SK-MEL-5 (cell line): Measurements from ENCODE around the gene NOTCH4. TPM values are rescaled to one million over a fixed set of nuclear protein-coding genes. Genes with fewer than 3 reads are reported as not detected.
"Not testable (repeated sequence)": the region's sequence is repeated elsewhere in the genome, so short reads cannot be mapped to it uniquely, and the experiment has no call there.

ENCODE experiments used
- DNase-seq: peaks from one replicate; pipeline ENCODE4 v3.0.0-alpha.2; 2016; ENCODE audit warnings: low read depth, low spot score
- in situ Hi-C: cut with HindIII; loops from 2 replicates; pipeline ENCODE4 v1.10.0; 2016; ENCODE audit warnings: low sequenced_read_pairs, high pct_unique_total_duplicates, low pct_unique_long_range_greater_than_20kb
- total RNA-seq: library from RNA; depleted of rRNA; stranded (reverse); fragments of >200 nt; shearing (Covaris generic); gene quantifications from 2 replicates; pipeline ENCODE4 v1.2.3, GENCODE V29; 2014

Gene NOTCH4
- total RNA-seq, 1 experiment from 2014 or later: 1.7 TPM

DNA sequence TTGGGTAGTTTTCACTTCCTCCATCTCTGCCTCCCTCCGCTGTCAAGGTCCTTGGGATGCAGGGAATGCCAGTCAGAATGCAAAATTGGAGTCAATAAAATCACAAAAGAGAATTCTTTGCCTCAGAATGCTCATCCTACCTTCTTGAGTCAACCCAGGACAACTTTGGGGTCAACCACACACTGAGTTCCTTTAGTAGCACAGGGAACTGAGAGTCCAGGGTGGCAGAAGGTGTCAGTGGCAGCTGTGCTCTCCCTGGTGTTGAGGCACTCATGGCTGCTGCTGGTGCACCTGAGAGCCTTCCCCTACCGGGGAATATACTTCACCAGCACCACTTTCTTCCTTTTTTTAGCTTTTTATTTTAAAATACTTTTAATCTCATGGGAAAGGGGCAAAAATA is 829 bp upstream of the NOTCH4 start:
- no peak for DNase-seq
- in situ Hi-C loops: no loop called here

- in situ Hi-C loops: no loop called here
- DNase-seq: no peak
Measured at GRCh38 chr6:32222333-32223230, 1.3 kb downstream of the NOTCH4 start.

DNA sequence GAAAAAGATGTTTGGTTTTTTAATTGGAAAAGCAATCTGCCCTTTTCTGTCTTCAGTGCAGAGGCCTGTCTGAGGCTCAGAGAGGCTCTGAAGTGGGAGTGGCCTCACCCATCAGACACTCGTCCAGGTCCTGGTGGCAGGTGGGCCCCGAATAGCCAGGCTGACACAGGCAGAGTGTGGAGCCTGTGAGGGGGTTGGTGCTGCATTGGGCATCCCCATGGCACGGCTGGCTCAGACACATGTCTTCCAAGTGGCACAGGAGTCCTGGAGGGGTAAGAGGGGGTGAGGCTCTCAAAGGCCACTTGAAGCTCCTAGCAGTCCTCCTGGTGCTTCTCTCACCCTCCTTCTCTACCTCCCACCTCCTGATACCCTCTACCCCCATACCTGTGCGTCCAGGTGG is 3.8 kb downstream of the NOTCH4 start:
- DNase-seq: no peak
- in situ Hi-C loops: no loop called here

GRCh38 chr6:32218167-32218566 is 5.7 kb downstream of the NOTCH4 start:
- in situ Hi-C loops: no loop called here

GRCh38 chr6:32216998-32217397 is 6.9 kb downstream of the NOTCH4 start:
- DNase-seq: no peak
- in situ Hi-C loops: no loop called here

More at GRCh38 chr6:32218167-32218566, 5.7 kb downstream of the NOTCH4 start:
- DNase-seq: no peak

- DNase-seq: no peak
- in situ Hi-C loops: no loop called here
Measured at GRCh38 chr6:32216285-32216684, 7.6 kb downstream of the NOTCH4 start.

DNA sequence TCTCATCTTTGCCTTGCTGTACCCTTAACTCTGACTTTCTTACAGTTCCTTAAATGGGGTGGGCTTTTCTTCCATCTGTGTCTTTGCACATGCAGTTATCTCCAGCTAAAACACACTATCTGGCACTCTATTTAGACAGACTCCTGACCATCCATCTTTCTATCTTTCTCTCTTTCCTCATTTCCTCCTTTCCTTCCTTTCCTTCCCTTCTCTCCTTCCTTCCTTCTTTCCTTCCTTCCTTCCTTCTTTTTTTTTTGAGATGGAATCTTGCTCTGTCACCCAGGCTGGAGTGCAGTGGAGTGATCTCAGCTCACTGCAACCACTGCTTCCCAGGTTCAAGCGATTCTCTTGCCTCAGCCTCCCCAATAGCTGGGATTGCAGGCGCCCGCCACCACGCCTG is 8.2 kb downstream of the NOTCH4 start:
- DNase-seq: no peak
- in situ Hi-C loops: no loop called here

DNA sequence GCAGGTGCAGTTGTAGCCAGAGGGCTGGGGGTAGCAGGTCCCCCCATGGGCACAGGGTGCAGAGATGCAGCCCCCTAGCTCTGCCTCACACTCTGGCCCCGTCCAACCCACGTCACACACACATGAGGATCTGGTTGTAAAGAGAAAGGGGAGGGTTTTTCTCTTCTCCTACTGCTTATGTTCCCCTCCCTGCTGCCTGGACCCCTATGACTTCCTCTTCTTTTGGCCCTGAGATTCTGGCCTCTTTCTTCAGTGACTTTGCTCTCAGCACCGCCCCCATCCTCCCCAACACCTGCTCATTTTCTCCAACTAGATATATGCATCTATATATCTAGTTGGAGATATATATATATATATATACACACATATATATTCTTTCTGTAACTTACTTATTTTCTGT is 9.7 kb downstream of the NOTCH4 start:
- in situ Hi-C loops: no loop called here
- DNase-seq: no peak

DNA sequence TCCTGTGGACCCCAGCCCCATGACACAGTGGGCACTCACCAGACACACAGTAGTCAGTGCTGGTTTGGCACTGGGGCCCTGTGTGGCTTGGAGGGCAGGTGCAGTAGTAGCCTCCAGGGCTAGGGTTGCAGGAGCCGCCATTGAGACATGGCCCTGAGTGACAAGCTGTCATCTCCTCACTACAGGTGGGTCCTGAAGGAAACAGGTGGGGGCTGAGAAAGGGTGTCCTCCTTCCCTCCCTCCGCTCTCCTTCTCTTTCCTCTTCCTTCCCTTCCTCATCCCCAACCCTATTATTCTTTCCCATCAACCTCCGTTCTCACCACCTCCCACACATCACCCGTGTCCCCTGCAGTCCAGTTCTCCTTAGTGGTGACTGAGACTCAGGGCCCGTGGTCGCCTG is 10.2 kb downstream of the NOTCH4 start:
- DNase-seq: no peak
- in situ Hi-C loops: no loop called here

DNA sequence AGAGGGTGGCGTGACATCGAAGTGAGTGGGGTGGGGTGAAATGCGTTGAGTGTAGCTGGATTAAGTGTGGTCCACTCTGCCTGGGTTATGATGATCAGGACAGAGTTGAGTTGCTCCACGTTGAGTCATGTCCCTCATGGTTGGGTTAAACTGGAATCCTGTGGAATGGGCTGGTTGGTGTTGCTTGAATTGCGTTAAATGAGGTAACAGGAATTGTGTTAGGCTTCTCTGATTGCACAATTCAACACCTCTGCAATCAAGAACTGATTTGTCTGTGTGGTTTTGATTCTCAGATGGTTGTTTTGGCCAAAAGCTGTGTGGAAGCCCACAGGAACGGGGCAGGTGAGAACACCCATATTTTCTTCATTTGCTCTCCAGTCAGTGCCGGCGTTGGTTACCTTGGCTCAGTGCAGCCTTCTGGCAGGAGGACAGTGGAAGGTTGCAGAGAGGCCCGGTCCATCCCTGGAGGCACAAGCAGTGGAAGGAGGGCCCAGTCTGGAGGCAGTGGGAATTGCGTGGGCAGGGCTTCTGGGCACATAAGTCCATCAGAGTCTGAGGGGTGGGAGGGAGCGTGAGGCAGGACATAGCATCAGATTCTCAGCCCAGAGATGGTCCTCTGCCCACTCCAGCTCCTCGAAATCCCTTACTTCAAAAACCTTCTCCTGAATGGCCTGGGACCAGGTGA is 11.6 kb downstream of the NOTCH4 start:
- in situ Hi-C loops: no loop called here
- DNase-seq: no peak

DNA sequence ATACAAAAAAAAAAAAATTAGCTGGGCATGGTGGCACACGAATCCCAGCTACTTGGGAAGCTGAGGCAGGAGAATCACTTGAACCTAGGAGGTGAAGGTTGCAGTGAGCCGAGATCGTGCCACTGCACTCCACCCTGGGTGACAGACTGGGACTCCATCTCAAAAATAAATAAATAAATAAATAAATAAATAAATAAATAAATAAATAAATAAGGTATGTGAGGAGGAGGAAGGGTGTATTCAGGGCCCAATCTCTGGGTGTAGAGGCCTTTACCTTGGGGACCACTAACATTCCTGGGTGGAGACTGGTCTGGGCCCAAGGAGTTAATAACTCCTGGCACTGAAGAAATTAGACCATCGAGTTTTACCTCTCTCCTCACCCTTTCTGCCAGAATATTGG is 12.4 kb downstream of the NOTCH4 start:
- in situ Hi-C loops: not testable (repeated sequence)

GRCh38 chr6:32210191-32210601 is 13.7 kb downstream of the NOTCH4 start:
- in situ Hi-C loops: no loop called here

More for the DNA sequence above, 12.4 kb downstream of the NOTCH4 start:
- DNase-seq: not testable (repeated sequence)

GRCh38 chr6:32208996-32209395 is 14.9 kb downstream of the NOTCH4 start:
- no peak for DNase-seq
- in situ Hi-C loops: no loop called here

More at GRCh38 chr6:32210191-32210601, 13.7 kb downstream of the NOTCH4 start:
- DNase-seq: no peak

DNA sequence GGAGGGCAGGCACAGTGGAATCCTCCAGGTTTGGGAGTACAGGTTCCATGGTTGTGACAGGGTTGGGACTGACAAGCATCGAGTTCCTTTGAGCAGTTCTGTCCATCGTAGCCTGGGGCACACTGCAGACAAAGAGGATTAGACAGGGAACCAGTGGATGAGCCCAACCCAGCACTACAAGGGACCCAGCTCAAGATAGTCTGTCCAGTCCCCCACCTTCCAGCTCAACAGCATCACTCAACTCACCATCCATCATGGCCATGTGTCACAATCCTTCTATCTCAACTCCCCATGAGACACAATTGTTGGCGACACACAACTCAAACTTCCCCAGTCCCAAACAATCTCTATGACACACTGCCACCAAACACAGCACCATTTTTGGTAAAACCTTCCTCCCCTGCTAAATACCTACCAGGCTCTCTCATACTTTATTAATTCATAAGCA is 19.6 kb downstream of the NOTCH4 start:
- in situ Hi-C loops: no loop called here
- DNase-seq: no peak

- no peak for DNase-seq
- in situ Hi-C loops: no loop called here
Measured at GRCh38 chr6:32203426-32204267, 20.2 kb downstream of the NOTCH4 start.

DNA sequence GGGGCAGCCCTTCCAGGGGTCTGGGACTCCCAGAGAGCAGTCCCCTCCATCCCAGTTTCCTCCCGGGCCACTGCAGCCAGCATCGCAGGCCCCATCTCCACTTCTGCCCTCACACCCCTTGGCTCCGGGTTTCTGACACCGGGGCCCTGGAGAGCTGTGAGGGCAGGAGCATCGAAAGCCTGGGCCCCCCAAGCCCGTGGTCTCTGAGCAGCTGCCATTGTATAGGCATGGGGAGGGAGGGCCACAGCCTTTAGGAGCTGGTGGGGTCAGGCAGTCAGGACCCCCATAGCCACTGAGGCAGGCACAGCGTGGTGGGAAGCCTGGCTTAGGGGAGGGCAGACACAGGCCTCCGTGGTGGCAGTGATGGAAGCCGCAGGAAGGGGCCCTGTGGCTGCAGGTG is 21.7 kb downstream of the NOTCH4 start:
- in situ Hi-C loops: no loop called here
- DNase-seq: no peak

GRCh38 chr6:32200711-32201475 is 23.0 kb downstream of the NOTCH4 start:
- no peak for DNase-seq
- in situ Hi-C loops: no loop called here
